Endometrial microvascular endothelial cells (primary cell): ENCODE measurements around the gene NRG3. TPM values are rescaled to one million over a fixed set of nuclear protein-coding genes. Genes with fewer than 3 reads are reported as not detected.

ENCODE experiments used
- in situ Hi-C: cut with HindIII; loops from 2 replicates; pipeline ENCODE4 v1.10.0; 2017; ENCODE audit warnings: low sequenced_read_pairs, low pct_unique_long_range_greater_than_20kb; ENCODE audit errors: inconsistent ontology term
- total RNA-seq: library from RNA; depleted of rRNA; stranded (reverse); fragments of >200 nt; gene quantifications from one replicate; pipeline ENCODE4 v1.2.3, GENCODE V29; 2015; ENCODE audit errors: inconsistent ontology term

NRG3 gene
- total RNA-seq, 1 donor from 2014 or later = not detected

DNA sequence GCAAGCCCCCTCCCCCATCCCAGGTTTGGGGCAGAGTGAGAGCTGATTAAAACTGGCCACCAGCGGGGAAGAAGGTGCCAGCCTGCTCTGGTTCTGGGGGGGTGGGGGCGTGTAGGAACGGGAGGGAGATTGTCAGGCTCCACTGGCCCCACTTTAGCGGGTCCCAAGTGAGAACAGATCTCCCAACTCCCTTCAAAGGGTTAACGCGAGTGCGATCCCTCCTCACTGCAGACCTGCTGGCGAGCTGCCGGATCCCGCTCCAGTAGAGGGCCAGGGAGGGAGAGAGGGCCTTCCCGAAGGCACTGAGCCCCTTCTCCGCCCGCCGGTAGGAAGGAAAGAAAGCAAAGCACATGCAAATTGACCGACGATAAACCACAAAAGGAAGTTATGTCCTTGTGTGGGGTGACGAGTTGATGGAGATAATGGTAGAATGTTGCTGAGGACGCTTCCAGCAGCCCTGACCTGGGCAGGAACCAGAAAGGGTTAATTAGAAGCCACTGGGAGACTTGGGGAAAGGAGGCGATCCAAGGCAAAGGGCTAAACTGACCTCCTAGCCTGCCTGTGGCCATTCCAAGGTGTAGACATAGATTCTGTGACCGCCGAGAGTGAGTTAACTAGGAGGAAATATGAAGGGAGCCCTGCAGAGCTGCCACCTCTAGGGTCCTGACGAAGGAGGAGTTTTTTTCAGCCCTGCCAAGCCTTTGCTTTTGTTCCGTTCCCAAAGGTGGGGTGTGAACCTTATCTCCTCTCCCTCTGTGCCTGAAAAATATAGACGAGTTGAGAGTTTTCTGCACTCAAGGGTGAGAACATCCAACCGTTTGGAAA is 1.5 kb downstream of the NRG3 start:
- in situ Hi-C loops = no loop called here

DNA sequence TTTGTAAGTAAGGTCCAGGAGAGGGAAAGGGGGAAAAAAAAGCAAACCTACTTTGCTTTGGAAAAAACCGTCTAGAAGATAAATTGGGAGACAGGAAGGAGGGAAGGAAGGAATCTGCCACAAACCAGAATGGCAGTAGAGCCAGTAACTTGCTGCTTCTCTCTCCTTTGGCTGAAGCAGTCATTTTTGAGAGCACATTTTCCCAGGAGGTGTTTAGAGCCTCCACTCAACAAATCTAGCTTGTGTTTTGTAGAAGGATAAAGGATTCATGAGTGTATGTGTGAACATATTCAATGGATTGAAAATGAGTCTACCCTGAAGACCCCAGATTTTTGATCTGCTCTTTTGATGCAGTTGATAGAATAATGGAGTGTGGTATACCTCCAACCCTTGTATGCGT is 2.6 kb downstream of the NRG3 start:
- in situ Hi-C loops = no loop called here

DNA sequence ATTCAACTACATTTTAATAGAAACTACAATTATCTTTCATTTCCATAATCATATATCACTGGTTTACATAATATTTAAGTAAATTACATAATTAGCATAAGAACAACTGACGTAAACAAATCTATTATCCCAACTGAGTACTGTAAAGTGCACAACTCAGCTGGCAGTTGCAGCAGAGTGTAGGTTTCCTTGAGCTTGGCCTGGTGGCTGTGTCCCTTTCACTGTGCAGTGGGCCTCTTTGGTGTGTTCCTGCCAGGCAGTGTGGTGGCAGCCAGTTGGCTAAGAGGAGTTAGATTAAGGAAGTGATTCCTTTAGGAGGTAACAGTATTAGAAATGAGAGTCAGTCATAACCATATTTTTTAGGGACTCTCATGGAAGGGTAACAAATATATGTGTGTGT is 7.0 kb downstream of the NRG3 start:
- in situ Hi-C loops = no loop called here

DNA sequence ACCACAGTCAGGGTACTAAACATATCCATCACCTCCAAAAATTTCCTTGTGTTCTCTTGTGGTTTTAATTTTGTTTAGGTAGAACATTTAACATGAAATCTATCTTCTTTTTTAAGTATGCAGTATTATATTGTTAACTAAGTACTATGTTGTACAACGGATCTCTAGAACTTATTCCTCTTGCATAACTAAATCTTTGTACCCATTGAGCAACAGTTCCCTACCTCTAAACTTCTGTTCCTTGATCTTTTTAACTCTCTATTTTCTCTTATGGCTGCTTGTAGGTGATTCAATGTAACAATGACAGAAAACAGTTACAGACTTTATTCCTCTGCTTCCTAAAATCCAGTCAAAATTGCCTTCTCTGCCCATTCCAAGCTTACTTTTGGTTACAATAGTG is 9.9 kb downstream of the NRG3 start:
- in situ Hi-C loops = no loop called here

DNA sequence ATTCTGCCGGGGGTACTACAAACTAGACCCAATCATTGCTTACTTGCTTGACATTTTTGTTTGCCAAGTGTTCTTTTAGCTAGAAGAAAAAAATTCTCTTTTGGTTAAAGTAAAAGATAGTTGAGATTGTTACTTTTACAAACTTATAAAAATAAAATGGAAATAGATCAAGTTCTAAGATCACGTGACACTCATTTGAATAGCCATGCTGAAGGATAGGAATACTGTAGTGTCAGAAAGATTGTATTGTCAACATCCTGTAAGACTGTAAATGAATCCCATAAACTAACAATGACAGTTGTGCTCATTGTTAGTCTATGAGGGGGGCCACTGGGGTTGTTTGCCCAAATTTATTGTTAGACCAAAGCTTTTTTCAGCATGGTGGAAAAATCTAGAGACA is 10.5 kb downstream of the NRG3 start:
- in situ Hi-C loops = no loop called here

DNA sequence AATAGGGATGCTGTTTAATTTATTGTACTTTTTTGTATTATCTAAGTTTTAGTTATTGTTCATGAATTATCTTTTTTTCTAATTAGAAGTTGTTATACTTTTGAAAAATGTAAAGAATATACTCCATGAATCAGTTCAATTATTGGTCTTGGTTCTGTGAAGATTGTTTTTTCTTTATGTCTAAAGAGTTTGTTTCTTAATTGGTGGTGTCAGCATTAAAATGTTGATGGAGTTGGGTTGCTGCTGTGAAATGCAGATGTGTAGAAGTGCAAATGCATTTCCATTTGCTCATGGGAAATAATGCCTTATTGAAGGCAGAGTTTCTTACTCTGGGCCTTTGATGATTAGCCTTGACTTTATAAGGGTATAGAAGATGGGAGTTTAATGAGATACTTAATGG is 11.9 kb downstream of the NRG3 start:
- in situ Hi-C loops = no loop called here

DNA sequence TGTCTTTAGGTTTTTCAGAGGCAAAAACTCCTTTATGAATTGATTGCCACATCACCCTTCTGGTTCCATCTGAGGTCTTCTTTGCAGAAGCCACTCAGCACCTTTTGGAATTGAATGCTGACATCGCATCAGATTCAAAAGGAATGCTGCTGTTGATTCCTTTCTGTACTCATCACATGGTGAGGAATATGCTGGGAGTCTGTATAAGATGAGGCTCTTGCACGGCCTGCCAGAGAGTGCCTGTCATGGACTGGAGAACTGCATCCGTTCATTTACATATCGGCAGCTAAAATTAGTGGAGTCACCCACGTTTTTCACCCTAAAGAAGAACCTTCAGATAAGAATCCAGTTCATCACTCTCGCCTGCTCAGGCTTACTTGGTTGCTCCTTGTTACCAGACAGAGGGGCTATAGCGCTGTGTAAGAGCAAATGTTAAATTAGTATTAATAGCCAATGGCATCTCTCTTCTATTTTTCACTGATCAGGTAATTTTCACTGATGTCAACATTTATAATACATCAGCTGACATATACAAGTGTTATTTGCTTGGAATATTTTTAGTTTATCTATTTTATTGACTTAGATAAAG is 14.3 kb downstream of the NRG3 start:
- in situ Hi-C loops = no loop called here

DNA sequence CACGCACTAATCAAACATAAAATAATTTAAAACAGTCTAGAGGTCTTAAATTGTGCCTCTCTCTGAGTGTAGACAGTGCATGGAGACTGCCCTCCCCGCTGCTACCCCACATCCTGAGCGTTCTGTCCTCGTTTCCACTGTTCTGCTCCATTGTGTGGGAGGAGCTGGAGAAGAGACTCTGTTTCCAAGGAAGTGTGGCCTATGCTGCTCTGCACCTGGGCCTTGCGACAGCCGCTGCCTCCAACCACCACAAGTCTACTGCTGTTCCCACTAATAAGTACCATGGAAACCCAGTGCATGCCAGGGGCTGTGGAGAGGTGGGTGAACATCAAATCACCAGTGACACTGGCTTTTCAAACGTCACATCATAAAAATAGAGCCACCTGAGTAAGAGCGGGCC is 19.6 kb downstream of the NRG3 start:
- in situ Hi-C loops = no loop called here

DNA sequence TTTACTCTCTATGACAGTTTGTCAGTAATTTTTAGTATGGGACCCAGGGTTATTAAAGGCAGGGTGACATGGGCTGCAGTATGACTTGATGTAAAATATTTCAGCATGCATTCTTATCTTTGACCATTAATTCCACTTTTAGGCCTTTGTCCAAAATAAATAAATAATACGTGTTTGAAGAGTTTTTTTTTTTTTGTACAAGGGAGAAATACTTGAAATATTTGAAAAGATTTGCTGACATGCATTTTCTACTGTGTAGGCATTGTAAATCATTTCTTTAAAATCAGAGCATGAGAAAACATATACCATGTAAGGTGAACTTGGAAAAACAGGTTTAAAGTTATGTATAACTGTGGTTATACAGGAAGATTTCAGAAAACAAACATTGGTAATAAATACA is 23.5 kb downstream of the NRG3 start:
- in situ Hi-C loops = no loop called here

DNA sequence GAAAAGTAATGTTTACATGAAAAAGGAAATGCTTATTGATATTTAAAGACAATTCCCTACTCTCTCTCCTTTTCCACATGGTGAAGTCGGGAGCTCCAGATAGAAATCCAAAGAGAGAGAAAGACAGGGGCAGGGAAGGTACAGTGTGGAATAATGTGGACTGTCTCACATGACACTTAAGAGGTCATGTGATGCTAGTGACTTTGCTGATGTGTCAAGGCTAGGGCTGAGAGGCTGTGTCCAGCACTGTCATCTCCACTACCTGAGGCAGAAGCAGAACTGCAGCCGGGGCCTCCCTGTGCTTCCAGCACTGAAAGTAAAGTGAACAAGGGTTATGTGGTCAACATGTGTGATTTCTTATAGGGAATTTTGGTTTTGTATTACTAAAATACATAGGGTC is 26.0 kb downstream of the NRG3 start:
- in situ Hi-C loops = no loop called here

DNA sequence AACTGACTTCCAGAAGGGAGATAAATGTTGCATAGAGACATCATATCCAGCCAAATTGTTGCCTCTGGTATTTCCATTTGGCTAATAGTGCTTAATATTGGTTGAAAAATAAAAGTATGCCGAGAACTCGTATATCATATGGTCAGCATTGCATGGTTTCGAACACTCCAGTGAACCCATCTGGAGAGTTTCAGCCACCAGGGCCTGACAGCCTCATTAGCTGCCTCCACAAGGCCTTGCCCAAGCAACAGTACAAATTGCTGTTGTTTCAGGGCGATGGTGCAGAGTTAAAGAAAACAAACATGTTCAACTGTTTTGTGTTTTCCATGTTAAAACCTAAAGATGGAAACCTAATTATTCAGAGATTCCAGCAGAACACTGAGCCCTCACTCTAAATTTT is 28.5 kb downstream of the NRG3 start:
- in situ Hi-C loops = no loop called here

DNA sequence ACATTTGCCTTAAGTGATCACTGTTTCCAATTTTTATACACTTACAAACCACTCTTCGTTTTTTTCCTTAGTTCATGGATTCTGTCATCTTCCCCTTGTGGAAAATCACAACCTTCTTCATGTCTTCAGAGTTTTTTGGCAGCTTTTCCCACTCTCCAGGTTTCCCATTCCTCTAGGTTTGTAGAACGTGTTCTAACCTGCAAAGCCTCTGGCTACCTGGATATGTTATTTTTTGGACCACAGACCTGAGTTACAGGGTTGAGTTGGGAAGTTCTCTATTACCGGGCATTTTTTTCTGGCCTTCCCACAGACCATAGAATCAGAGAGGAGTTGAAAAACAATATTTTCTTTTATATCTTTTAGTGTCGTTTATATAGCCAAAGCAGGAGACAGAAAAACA is 30.2 kb downstream of the NRG3 start:
- in situ Hi-C loops = no loop called here

DNA sequence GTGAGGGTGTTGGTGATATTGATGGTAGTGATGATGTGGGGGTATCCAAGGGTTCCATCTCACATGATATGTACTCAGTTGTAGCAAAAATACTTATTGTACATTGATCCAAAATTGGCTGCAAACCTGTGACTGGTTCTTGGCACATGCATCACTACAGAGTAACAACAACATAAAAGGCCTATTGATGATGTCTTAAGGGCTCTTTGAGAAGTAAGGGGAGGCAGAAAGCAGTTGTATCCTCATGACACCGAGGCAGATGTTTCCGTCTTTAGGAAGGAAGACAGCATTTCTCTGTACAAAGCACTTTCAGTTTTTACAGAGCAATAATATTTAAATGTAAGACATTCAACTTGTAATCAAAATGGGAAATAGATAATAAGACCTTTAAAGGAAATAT is 34.5 kb downstream of the NRG3 start:
- in situ Hi-C loops = no loop called here

DNA sequence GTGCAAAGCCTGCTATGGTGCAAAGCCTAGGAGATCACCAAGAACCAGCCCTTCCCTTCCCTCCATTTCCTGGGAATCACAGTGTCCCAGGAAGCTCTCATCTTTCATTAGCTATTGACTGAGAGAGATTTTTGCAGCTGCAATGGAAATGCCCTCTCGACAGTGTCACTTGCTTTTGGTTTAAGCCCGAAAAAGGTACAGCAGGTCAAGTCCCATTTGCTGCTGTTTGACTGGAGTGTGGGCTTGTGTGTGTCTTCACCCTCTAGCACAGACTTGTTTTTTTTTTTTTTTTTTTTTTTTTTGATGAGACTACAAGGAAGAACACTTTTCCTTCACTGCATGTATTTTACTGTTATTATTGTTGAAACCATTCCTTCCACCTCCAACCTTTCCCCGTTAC is 36.3 kb downstream of the NRG3 start:
- in situ Hi-C loops = no loop called here

DNA sequence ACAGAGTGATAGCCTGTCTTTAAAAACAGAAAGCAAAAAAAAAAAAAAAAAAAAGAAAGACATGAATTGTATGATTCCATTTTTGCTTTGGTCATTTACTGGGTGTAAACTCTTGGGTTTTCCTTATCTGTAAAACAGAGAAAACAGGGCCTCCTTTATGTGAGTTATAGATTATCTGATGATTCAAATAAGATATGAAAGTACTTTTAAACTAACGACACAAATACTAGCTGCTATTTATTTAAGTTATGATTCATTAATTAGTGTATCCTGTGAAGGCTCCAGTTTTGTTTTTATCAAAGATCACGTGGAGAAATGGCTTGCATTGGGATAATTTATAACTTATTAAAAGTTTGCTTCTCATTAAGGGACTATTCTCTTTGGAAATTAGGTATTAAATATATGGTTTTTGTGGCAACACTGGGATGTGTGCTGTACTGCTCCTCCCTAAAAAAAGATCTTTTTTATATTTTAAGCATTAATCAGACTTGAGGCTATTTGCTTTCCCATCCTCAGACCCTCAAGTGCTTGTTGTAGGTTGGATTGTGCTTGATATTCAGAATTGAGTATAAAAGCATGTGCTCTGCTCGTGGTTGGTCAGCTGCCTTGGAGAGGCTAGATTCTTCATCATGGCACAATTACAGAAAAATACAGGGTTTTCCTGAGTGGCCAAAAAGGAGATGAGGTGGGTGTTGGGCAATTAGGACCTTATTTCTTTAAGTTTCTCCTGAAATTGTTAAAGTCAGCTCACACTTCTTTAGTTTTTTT is 39.9 kb downstream of the NRG3 start:
- in situ Hi-C loops = no loop called here

DNA sequence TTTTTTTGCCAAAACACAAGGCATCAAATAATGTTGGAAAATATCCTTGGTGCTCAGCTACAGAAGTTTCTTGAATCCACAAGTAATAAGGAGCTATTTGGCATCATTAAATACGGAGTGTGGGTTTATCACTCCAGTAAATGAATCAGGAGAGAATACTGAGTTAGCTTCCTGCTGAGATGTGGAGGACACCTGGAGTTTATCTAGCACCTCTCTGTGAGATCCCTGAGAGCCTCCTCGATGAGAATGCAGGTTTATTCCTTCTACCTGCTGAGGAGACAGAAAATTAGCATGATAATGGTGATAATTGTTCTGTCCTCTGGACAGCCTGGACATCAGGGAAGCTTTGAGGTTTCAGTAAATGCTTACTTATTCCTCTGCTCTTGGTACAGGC is 40.5 kb downstream of the NRG3 start:
- in situ Hi-C loops = no loop called here

DNA sequence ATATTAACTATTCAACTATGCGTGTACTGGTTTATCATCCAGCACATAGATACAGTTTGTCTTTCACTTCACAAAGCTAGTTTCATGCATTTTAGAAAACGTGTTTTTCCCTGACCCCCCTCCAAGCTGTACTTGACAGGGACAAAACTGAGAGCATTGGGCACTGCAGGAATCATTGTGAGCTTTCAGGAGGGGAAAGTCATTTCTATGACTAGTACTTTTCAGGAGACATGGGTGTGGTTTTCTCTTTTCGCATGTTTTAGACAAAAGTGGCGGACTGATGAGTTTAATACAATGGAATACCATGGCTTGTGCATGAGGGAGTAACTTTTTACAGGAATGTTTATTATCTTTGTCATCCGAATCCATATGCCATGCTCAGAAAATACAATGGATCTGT is 42.7 kb downstream of the NRG3 start:
- in situ Hi-C loops = no loop called here

DNA sequence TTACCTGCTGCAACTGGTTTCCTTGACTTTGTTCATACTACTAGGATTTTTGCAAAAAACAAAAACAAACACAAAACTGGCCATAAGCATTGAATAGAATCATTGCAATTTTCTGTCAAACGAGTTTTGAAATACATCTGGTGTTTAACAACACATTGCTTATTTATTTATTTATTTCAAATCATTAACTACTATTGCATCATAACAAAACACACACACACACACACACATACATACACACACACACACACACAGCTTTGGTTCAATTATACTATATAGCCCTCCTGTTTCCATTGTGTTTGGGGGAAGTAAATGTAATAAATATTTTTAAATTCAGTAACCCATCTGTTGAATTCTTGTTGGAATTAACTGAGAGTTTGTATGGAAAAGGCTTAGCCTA is 43.8 kb downstream of the NRG3 start:
- in situ Hi-C loops = no loop called here

DNA sequence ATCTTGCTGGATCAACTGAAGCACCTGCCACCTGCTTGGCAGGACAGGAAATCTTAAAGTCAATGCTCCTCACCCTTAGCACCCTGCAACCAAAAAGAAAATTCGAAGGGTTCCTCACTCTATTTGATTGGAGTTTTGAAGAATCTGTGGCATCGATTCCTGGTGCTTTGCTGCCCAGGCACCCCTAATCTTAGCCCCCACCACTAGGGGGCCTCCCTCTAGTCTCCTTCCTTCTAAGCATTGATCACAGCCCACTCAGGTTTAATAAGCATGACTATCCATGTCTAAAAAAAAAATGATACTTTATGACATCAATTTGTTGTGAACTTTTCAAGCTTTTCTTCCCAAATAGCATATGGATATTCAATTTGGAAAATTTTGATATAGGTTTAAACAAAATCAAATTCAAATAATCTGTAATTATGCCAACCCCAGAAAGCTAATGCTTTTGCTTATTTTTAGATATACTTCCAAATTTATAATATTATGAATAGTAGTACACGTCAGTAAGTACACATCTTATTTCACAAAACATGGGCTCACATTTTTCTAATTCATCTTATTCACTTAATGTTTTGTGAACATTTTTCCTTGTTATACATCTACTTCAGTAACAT is 45.3 kb downstream of the NRG3 start:
- in situ Hi-C loops = no loop called here

DNA sequence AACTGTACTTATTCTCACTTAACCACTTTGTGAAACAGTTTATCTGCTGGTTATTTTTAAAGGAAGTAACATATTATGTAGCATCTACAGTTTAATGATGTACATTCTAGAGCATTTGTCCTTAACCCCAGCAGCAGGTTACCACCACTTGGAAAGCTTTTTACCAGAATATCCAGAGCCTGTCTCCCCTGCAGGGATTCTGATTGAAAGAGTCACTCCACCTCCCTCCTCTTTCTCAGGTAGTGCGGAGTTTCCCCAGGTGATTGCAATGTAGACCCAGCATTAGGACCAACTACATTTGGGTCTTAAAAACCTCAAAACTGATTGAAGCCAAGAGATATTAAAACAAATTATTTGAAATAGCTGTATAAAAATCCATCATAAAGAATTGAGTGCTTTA is 53.1 kb downstream of the NRG3 start:
- in situ Hi-C loops = no loop called here
